Endodermal cell (in vitro differentiated cells): ENCODE results near the gene INHBE. TPM values are rescaled to one million over a fixed set of nuclear protein-coding genes. Genes with fewer than 3 reads are reported as not detected.
A peak's percentile ranks its signal among the peaks of the same experiment; 100 is the strongest.

Source experiments
- DNase-seq: peaks from one replicate; pipeline ENCODE4 v3.0.0-alpha.2; 2017
- H3K27ac ChIP-seq: 2 replicates; pipeline ENCODE4 v1.5.1; 2013; ENCODE audit warnings: mild to moderate bottlenecking, low read depth, low read length, moderate library complexity
- H3K27me3 ChIP-seq: 2 replicates; pipeline ENCODE4 v1.6.1; 2013; ENCODE audit warnings: mild to moderate bottlenecking, low read length, moderate library complexity; ENCODE audit not compliant: insufficient read depth, control insufficient read depth, poor library complexity, severe bottlenecking
- H3K36me3 ChIP-seq: 2 replicates; pipeline ENCODE4 v1.7.0; 2013; ENCODE audit warnings: mild to moderate bottlenecking, low read length, moderate library complexity; ENCODE audit not compliant: control insufficient read depth, insufficient read depth
- H3K4me1 ChIP-seq: one replicate; pipeline ENCODE4 v1.7.0; 2013; ENCODE audit warnings: low read length; ENCODE audit not compliant: control insufficient read depth, insufficient read depth
- H3K4me3 ChIP-seq: 2 replicates; pipeline ENCODE4 v1.5.1; 2013; ENCODE audit warnings: mild to moderate bottlenecking, low read length, moderate library complexity
- H3K9ac ChIP-seq: 2 replicates; pipeline ENCODE4 v1.6.1; 2013; ENCODE audit warnings: mild to moderate bottlenecking, low read length, moderate library complexity; ENCODE audit not compliant: poor library complexity, severe bottlenecking; ENCODE audit errors: extremely low read depth
- H3K9me3 ChIP-seq: 2 replicates; pipeline ENCODE4 v1.6.1; 2013; ENCODE audit warnings: mild to moderate bottlenecking, low read length, moderate library complexity; ENCODE audit not compliant: control insufficient read depth
- H3K27ac Mint-ChIP-seq: 2 replicates; pipeline ENCODE4 v1.8.0; 2020; ENCODE audit warnings: mixed read lengths
- H3K27me3 Mint-ChIP-seq: 2 replicates; pipeline ENCODE4 v1.8.0; 2021; ENCODE audit warnings: mild to moderate bottlenecking, mixed read lengths; ENCODE audit not compliant: insufficient read depth
- H3K36me3 Mint-ChIP-seq: 2 replicates; pipeline ENCODE4 v1.8.0; 2020; ENCODE audit warnings: low read depth, mixed read lengths
- H3K4me1 Mint-ChIP-seq: 2 replicates; pipeline ENCODE4 v1.8.0; 2020; ENCODE audit warnings: mixed read lengths
- H3K4me3 Mint-ChIP-seq: 2 replicates; pipeline ENCODE4 v1.8.0; 2020; ENCODE audit warnings: mild to moderate bottlenecking, moderate library complexity, mixed read lengths
- H3K9me3 Mint-ChIP-seq: 2 replicates; pipeline ENCODE4 v1.8.0; 2020; ENCODE audit warnings: mild to moderate bottlenecking, mixed read lengths
- WGBS, 2 experiments: methylation state at CpG; one replicate each; pipeline versions ENCODE4 v1.1.5 to v1.1.7; 2013; ENCODE audit warnings: missing lambda C conversion rate in 2 of 2, mixed read lengths in 1 of 2; ENCODE audit not compliant: insufficient coverage in 1 of 2, insufficient read length in 1 of 2; 5-methylcytosine and 5-hydroxymethylcytosine counted together
- total RNA-seq, 2 donors: library from RNA; stranded (reverse); fragmentation: NEBNext Ultra II Directional in 1 of 2; extraction: Animal tissue kit (Norgen Biotek cat#: 25700) in 1 of 2; gene quantifications; 2 replicates in 1 of 2; 3 replicates in 1 of 2; pipeline ENCODE4 v1.2.1, GENCODE V29; 2021
- TF ChIP-seq, protein P1 (sequence below): fragments of 200-600 bp; sonication (generic); conservative IDR thresholded peaks from 2 replicates; pipeline ENCODE4 v1.5.0; 2021; ENCODE audit warnings: antibody characterized with exemption, mild to moderate bottlenecking

INHBE gene
- total RNA-seq, 2 donors from 2014 or later: 0.24 to 0.29 TPM

- Histone ChIP-seq H3K4me1 (peaks cover 6% of the 10 kb centered on the region), H3K9ac (peak overlapping the region; percentile 79), H3K9me3 (no peaks in the 10 kb centered on the region), H3K36me3 (no peaks in the 10 kb centered on the region), H3K27ac (no peak overlapping the region), H3K27me3 (no peaks in the 10 kb centered on the region), H3K4me3 (peak overlapping the region; percentile 82)
- peaks cover 25% of the 10 kb centered on the region for H3K4me1 Mint-ChIP-seq
- 95 to 100% methylated on average over 4 to 10 of the region's 11 CpGs for WGBS, 2 experiments
- H3K9me3 Mint-ChIP-seq: no peaks in the 10 kb centered on the region
- no peaks in the 10 kb centered on the region for H3K27me3 Mint-ChIP-seq
- peak overlapping the region; percentile 80 for H3K4me3 Mint-ChIP-seq
- peak; percentile 34 for DNase-seq
- H3K36me3 Mint-ChIP-seq: peaks cover under 1% of the 10 kb centered on the region
- TF ChIP-seq, protein P1, sequence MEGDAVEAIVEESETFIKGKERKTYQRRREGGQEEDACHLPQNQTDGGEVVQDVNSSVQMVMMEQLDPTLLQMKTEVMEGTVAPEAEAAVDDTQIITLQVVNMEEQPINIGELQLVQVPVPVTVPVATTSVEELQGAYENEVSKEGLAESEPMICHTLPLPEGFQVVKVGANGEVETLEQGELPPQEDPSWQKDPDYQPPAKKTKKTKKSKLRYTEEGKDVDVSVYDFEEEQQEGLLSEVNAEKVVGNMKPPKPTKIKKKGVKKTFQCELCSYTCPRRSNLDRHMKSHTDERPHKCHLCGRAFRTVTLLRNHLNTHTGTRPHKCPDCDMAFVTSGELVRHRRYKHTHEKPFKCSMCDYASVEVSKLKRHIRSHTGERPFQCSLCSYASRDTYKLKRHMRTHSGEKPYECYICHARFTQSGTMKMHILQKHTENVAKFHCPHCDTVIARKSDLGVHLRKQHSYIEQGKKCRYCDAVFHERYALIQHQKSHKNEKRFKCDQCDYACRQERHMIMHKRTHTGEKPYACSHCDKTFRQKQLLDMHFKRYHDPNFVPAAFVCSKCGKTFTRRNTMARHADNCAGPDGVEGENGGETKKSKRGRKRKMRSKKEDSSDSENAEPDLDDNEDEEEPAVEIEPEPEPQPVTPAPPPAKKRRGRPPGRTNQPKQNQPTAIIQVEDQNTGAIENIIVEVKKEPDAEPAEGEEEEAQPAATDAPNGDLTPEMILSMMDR: no peak
- H3K27ac Mint-ChIP-seq: peak overlapping the region; percentile 96
Measured at GRCh38 chr12:57431654-57432188, 23.4 kb upstream of the INHBE start.

DNA sequence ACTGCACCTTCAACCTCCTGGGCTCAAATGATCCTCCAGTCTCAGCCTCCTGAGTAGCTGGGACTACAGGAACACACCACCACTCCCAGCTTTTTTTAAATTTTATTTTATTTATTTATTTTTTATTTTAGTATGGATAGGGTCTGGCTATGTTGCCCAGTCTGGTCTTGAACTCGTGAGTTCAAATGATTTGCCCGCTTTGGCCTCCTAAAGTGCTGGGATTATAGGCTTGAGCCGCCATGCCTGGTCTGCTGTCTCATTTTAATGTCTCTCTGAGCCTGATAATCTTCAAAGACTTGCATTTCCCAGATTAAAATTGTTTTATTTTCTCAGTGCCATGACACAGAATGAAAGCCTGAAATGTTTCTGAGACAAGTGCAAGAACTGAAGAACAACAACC lies 21.7 kb upstream of the INHBE start:
- Histone ChIP-seq H3K36me3 (no peaks in the 10 kb centered on the region), H3K9ac (no peak overlapping the region), H3K27me3 (no peaks in the 10 kb centered on the region), H3K4me3 (no peak overlapping the region), H3K4me1 (peaks cover 6% of the 10 kb centered on the region), H3K9me3 (no peaks in the 10 kb centered on the region), H3K27ac (no peak overlapping the region)
- DNase-seq: peak; percentile 6
- Mint-ChIP-seq H3K9me3 (no peaks in the 10 kb centered on the region), H3K4me1 (peaks cover 23% of the 10 kb centered on the region), H3K36me3 (no peaks in the 10 kb centered on the region), H3K27me3 (no peaks in the 10 kb centered on the region), H3K4me3 (no peak overlapping the region), H3K27ac (no peak overlapping the region)
- 88 to 90% methylated on average over 3 of the region's 3 CpGs for WGBS, 2 experiments
- TF ChIP-seq, protein P1: no peak

GRCh38 chr12:57434517-57435223 lies 20.4 kb upstream of the INHBE start, which contains the start of gene INHBC:
INHBC (plus strand) TSS chr12:57434784; CDS start chr12:57434887, 103 bp downstream.
- peaks cover 18% of the 10 kb centered on the region for H3K4me1 Mint-ChIP-seq
- no peaks in the 10 kb centered on the region for H3K9me3 Mint-ChIP-seq
- no peaks in the 10 kb centered on the region for H3K36me3 Mint-ChIP-seq
- TF ChIP-seq, protein P1: no peak
- H3K27ac ChIP-seq: no peak within 1 kb of the TSS
- 76 to 88% methylated on average over 5 to 8 of the region's 8 CpGs for WGBS, 2 experiments
- H3K36me3 ChIP-seq: no peaks in the 10 kb centered on the region
- H3K9me3 ChIP-seq: no peaks in the 10 kb centered on the region
- H3K27me3 Mint-ChIP-seq: no peaks in the 10 kb centered on the region
- DNase-seq: no peak
- H3K27ac Mint-ChIP-seq: peak within 1 kb of the TSS; percentile 55
- no peak within 1 kb of the TSS for H3K9ac ChIP-seq
- H3K4me3 Mint-ChIP-seq: no peak within 1 kb of the TSS
- H3K4me1 ChIP-seq: peaks cover 6% of the 10 kb centered on the region
- no peaks in the 10 kb centered on the region for H3K27me3 ChIP-seq
- no peak within 1 kb of the TSS for H3K4me3 ChIP-seq
